HG03175 (cell line): ENCODE results near the gene MGAT2.
"Not testable (repeated sequence)": the region's sequence is repeated elsewhere in the genome, so short reads cannot be mapped to it uniquely, and the experiment has no call there.

ENCODE experiments used
- ATAC-seq: cut with Tn5 transposase; IDR thresholded peaks from one replicate; pipeline ENCODE4 v1.9.1; 2021; ENCODE audit warnings: mild to moderate bottlenecking, moderate library complexity; ENCODE audit not compliant: unreplicated experiment

Gene MGAT2

GRCh38 chr14:49653508-49653907 is 32.9 kb downstream of the MGAT2 start:
- no peak for ATAC-seq

DNA sequence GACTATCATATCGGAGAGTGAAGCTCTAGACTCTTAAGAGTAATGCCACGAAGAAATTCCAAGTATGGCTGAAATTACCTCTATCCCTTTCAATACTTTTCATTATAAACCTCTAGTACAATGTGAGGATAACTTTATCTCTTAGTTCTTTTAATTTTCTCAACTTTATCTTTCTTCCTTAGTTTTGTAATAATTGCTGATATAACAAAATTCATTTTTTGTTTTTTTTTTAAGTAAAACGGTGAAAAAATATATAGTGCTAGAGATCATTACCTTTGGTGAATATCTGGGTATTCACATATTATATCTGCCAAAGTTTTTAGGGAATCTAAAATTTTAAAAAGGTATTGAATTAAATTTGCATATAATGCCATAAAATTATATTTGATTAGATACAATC is 33.9 kb downstream of the MGAT2 start:
- no peak for ATAC-seq

DNA sequence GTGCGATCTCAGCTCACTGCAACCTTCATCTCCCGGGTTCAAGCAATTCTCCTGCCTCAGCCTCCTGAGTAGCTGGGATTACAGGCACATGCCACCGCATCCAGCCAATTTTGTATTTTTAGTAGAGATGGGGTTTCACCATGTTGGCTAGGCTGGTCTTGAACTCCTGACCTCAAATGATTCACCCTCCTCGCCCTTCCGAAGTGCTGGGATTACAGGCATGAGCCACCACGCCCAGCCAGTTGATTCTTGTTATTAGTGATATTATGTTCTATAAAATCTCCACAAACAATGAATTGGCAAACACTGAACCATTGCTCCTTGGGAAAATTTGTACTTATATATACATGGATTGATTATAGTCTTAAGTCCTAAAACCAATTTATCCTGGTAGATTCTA is 36.9 kb downstream of the MGAT2 start:
- not testable (repeated sequence) for ATAC-seq

DNA sequence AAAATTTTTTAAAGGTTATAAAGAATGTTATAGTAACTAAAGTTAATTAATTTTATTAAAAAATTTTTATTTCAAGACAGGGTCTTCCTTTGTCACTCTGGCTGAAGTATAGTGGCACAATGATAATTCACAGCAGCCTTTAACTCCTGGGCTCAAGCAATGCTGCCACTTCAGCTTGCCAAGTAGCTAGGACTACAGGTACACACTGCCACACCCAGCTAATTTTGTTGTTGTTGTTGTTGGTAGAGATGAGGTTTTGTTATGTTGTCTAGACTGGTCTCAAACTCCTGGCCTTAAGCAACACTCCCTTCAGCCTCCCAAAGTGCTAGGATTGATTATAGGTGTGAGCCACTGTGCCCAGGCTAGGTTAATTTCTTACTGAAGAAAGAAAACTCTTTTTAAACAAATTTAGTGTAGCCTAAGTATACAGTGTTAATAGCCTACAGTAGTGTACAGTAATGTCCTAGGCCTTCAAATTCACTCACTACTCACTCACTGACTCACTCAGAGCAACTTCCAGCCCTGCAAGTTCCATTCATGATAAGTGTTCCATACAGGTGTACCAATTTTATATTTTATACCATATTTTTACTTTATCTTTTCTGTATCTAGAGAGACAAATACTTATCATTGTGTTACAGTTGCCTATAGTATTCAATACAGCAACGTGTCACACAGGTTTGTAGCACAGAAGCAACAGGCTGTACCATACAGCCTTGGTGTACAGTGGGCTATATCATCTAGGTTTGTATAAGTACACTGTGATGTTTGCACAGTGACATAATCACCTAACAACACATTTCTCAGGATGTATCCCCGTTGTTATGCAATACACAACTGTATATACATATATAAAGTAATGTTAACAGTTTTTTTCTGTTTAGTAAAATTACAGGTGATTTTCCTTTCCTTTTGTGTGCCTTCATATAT is 39.2 kb downstream of the MGAT2 start:
- no peak for ATAC-seq

DNA sequence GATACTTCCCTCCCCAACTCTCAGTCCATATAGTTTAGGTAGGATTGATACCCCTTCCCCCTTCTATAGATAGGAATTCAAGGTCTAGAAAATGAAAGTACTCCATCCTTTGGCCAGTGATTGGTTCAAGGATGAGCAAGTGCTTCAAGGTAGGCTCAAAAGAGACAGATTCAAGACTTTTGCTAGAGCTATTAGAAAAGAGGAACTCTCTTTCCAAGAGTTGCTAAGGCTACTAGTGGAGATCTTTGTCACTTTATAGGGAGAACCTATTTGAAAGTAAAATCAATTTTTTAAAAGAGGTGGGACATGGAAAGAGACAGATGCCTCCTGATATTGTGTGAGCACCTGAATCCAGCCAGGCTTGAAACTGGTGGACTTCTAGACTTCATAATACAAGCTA is 49.9 kb downstream of the MGAT2 start:
- no peak for ATAC-seq
